LNCaP clone FGC (cell line): Measurements from ENCODE around the gene EXOC6.

Source experiments
- DNase-seq: peaks from one replicate; pipeline ENCODE4 v3.0.0-alpha.2; 2011; ENCODE audit warnings: low read depth
- H3K4me3 ChIP-seq: 2 replicates; pipeline ENCODE4 v1.5.1; 2011; ENCODE audit warnings: mild to moderate bottlenecking, low read depth, low read length, control low read depth
- TF ChIP-seq, protein P1 (sequence below): IDR thresholded peaks from 2 replicates; pipeline ENCODE4 v1.5.1; 2012; ENCODE audit warnings: mild to moderate bottlenecking; ENCODE audit not compliant: control insufficient read depth, insufficient read depth; ENCODE audit errors: extremely low read depth

Gene EXOC6

DNA sequence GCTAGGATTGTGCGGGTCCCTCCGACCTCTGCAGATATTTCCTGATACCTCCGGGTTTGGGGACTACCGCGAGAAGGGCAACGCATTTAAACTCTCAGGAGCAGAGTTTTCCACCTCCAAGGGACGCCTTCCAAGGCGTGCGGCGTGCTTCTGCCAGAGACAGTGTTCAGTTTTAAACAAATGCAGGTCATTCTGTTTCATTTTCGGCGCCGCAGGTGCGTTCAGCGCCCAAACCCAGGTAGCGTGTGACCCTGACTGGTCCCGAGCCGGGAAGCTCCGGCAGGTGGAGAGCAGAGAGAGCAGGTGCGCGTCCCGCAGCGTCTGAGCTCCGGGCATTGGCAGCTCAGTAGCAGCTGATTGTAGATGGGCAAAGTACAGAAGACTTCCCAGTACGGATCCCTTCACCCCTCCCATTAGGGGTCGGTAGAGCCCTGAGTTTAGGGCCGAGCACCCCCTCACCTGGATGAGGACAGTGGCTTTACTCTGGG is 223.9 kb downstream of the EXOC6 start:
- H3K4me3 ChIP-seq: peak overlapping the region; percentile 41
- TF ChIP-seq, protein P1, sequence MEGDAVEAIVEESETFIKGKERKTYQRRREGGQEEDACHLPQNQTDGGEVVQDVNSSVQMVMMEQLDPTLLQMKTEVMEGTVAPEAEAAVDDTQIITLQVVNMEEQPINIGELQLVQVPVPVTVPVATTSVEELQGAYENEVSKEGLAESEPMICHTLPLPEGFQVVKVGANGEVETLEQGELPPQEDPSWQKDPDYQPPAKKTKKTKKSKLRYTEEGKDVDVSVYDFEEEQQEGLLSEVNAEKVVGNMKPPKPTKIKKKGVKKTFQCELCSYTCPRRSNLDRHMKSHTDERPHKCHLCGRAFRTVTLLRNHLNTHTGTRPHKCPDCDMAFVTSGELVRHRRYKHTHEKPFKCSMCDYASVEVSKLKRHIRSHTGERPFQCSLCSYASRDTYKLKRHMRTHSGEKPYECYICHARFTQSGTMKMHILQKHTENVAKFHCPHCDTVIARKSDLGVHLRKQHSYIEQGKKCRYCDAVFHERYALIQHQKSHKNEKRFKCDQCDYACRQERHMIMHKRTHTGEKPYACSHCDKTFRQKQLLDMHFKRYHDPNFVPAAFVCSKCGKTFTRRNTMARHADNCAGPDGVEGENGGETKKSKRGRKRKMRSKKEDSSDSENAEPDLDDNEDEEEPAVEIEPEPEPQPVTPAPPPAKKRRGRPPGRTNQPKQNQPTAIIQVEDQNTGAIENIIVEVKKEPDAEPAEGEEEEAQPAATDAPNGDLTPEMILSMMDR: no peak
- no peak for DNase-seq

DNA sequence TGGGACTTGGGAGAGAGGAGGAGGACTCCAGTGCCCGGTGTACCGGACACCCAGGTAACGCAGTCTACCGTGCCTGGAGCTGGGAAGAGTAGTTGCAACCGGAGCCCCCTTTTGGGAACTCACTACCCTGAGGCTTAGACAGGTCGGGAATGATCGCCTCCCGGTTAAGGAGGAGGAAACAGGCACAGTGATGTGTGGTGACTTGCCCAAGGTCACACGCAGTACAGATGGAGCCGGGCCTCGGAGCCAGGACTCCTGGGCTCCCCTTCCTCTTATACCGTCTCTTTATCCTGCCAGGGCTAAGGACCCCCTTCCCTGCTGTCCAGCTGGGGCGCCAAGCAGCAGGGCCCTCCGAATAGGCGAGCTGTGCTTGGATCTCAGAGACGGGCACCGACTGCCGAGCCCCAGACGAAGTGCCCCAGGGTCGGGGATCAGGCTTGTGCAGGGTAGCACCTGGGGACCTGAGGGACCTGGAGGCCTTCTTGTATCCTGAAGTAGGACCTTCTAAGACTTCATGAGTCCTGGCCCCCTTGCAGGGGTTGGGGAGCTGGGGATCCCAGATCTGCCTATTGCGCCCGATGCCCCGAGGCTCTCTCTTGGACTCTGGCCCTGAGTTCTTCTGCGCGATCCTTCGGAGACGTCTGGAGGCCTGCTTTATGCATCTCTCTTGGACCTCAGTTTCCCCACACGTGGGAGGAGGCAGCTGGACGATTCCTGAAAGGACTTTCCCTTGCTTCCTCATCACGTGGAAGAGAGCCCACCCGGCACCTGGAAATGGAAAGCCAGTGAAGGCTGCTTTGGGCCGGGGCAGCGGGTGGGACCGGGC is 224.6 kb downstream of the EXOC6 start:
- TF ChIP-seq, protein P1: no peak
- peak overlapping the region; percentile 48 for H3K4me3 ChIP-seq

DNA sequence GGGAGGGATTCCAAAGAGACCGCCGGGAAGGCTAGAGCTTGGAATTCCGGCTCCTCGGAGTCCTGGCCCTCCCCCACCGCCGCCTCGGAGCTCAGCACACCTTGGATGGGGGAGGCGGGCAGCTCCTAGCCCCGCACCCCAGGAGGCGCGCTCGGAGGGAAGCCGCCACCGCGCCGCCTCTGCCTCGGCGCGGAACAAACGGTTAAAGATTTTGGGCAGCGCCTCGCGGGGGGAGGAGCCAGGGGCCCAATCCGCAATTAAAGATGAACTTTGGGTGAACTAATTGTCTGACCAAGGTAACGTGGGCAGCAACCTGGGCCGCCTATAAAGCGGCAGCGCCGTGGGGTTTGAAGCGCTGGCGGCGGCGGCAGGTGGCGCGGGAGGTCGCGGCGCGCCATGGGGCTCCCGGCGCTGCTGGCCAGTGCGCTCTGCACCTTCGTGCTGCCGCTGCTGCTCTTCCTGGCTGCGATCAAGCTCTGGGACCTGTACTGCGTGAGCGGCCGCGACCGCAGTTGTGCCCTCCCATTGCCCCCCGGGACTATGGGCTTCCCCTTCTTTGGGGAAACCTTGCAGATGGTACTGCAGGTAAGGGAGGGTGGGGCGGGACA is 225.3 kb downstream of the EXOC6 start, which contains the start of gene CYP26A1:
Gene CYP26A1 (plus strand): TSS at position 355 of the 608 bp plus-strand sequence. CDS start 42 bp downstream, at position 397.
- H3K4me3 ChIP-seq: peak within 1 kb of the TSS; percentile 48
- no peak for DNase-seq
- TF ChIP-seq, protein P1: peak; percentile 32; the same call in 1 of the 2 replicates

More for the DNA sequence above, 224.6 kb downstream of the EXOC6 start:
- no peak for DNase-seq

DNA sequence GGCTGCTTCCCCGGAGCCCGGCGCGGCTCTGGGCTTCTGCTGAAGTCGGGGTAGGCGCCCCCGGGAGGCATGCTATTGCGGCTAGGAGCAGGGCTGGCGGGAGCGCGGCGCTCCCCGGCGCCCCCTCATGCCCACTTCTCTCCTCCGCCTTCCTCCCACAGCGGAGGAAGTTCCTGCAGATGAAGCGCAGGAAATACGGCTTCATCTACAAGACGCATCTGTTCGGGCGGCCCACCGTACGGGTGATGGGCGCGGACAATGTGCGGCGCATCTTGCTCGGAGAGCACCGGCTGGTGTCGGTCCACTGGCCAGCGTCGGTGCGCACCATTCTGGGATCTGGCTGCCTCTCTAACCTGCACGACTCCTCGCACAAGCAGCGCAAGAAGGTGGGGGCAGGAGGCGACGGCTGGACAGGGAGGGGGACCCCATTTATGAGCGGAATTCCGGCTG is 225.9 kb downstream of the EXOC6 start:
- no peak for DNase-seq
- TF ChIP-seq, protein P1: peak; percentile 37
- peak overlapping the region; percentile 48 for H3K4me3 ChIP-seq

DNA sequence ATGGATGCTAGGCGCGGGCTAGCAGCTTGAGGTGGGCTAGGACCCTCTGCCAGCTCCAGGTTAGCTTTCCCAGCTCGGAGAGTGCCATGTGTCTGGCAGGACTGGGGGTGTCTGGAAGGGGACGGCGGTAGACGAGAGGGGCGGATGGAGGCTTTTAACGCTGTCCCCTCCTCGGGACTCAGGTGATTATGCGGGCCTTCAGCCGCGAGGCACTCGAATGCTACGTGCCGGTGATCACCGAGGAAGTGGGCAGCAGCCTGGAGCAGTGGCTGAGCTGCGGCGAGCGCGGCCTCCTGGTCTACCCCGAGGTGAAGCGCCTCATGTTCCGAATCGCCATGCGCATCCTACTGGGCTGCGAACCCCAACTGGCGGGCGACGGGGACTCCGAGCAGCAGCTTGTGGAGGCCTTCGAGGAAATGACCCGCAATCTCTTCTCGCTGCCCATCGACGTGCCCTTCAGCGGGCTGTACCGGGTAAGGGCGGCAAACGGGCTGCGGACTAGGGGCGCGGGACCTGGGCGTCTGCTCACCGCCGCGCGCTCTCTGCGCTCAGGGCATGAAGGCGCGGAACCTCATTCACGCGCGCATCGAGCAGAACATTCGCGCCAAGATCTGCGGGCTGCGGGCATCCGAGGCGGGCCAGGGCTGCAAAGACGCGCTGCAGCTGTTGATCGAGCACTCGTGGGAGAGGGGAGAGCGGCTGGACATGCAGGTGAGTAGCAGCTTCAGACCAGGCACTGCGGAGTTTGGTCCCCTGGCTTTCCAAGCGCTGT is 226.5 kb downstream of the EXOC6 start:
- peak overlapping the region; percentile 48 for H3K4me3 ChIP-seq
- TF ChIP-seq, protein P1: no peak
- no peak for DNase-seq

DNA sequence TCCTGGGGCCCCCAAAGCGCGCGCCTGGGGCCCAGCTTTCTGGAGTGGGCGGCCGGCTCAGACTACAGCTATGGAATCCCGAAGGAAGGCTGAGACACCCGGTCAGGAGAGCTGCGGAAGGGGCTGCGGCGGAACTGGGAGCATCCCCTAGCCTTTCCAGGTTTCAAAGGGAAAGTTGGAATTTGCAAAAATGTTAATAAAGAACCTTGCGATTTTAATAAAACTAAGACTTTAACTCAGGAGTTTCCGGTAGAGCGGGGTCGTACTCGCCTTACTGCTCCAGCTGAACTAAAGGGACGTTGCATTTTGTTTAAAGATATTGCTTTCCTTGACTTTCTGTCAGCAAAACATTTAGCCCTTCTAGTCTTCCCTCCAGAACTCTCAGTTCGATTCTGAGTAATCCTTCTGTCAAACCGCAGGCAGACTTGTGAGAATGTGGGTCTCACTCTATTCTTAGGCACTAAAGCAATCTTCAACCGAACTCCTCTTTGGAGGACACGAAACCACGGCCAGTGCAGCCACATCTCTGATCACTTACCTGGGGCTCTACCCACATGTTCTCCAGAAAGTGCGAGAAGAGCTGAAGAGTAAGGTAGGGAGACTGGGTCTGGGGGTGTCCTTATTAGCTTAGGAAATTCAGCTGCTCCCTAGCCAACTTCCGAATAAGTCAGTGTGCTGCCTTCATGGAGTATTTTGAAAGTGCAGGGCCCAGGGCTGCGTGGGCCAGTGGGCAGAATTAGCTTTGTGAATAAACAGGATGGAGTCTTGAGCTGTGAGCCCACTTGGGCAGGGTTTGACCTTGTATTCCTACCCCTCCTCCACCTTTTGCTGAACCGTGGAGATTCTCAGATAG is 227.3 kb downstream of the EXOC6 start:
- no peak for DNase-seq
- H3K4me3 ChIP-seq: no peak overlapping the region
- TF ChIP-seq, protein P1: no peak
